Adrenal gland (tissue), 5 donors: ENCODE data around the gene GPC6.

Experiments used
- CTCF ChIP-seq, 6 experiments: fragments of 450-650 bp in 4 of 6; fragments of 200-600 bp in 2 of 6; sonication (generic) in 1 of 6; IDR thresholded peaks; 1 replicate in 5 of 6; 2 replicates in 1 of 6; pipeline versions ENCODE4 v1.5.1 to v1.8.0; 2016 to 2021; ENCODE audit warnings: antibody characterized with exemption in 6 of 6, mild to moderate bottlenecking in 2 of 6, moderate library complexity in 1 of 6
- POLR2A ChIP-seq, 2 donors: fragments of 450-650 bp; IDR thresholded peaks; one replicate each; pipeline ENCODE4 v1.6.1; 2017; ENCODE audit warnings: antibody characterized with exemption in 2 of 2, mild to moderate bottlenecking in 2 of 2, moderate library complexity in 1 of 2
- donor health status: DM: no; HTN: no; CAD: no.

- TF ChIP-seq CTCF (IDR thresholded peaks at IDR 0.05) (no peak), POLR2A (IDR thresholded peaks at IDR 0.05) (no peak)
Observed at GRCh38 chr13:94073007-94073744, 846.6 kb downstream of the GPC6 start.
